HEK293 (cell line): ENCODE results near the gene DPF3.

ENCODE experiments used
- EGR2 ChIP-seq: fragments of 450-650 bp; formaldehyde crosslinking; IDR thresholded peaks from 2 replicates; pipeline ENCODE4 v1.5.1; 2016; ENCODE audit warnings: low read depth, missing biosample characterization, missing genetic modification characterization
- SETDB1 ChIP-seq: IDR thresholded peaks from one replicate; pipeline ENCODE4 v1.6.1; 2017; ENCODE audit warnings: mild to moderate bottlenecking, low read length, moderate library complexity, mixed read lengths; ENCODE audit not compliant: insufficient read length
- YY1 ChIP-seq: fragments of 450-650 bp; formaldehyde crosslinking; IDR thresholded peaks from 2 replicates; pipeline ENCODE4 v1.5.1; 2018; ENCODE audit warnings: missing biosample characterization, missing genetic modification characterization
- ZBTB21 ChIP-seq: fragments of 450-650 bp; formaldehyde crosslinking; IDR thresholded peaks from 2 replicates; pipeline ENCODE4 v1.5.1; 2017; ENCODE audit warnings: missing biosample characterization, missing genetic modification characterization
- ZNF274 ChIP-seq, 2 experiments: fragments of 200-500 bp in 1 of 2; fragments of 450-650 bp in 1 of 2; sonication (Bioruptor generic) in 1 of 2; formaldehyde crosslinking in 1 of 2; IDR thresholded peaks; 2 replicates each; pipeline versions ENCODE4 v1.5.1 to v1.6.1; 2014 to 2016; ENCODE audit warnings: borderline replicate concordance in 1 of 2, inconsistent platforms in 1 of 2, low read length in 1 of 2, missing biosample characterization in 1 of 2, missing genetic modification characterization in 1 of 2
- ZNF335 ChIP-seq: fragments of 450-650 bp; formaldehyde crosslinking; conservative IDR thresholded peaks from 2 replicates; pipeline ENCODE4 v1.5.1; 2016; ENCODE audit warnings: missing biosample characterization, missing genetic modification characterization
- ZNF792 ChIP-seq: fragments of 450-650 bp; formaldehyde crosslinking; IDR thresholded peaks from 2 replicates; pipeline ENCODE4 v1.5.1; 2016; ENCODE audit warnings: missing biosample characterization, missing genetic modification characterization
- TF ChIP-seq, protein P1 (sequence below): fragments of 450-650 bp; formaldehyde crosslinking; IDR thresholded peaks from 2 replicates; pipeline ENCODE4 v1.5.1; 2016; ENCODE audit warnings: missing biosample characterization, missing genetic modification characterization
- TF ChIP-seq, protein P2 (sequence below): fragments of 450-650 bp; IDR thresholded peaks from 2 replicates; pipeline ENCODE4 v1.5.1; 2018; ENCODE audit warnings: missing biosample characterization, missing genetic modification characterization
- TF ChIP-seq, protein P3 (sequence below): fragments of 450-650 bp; formaldehyde crosslinking; IDR thresholded peaks from 2 replicates; pipeline ENCODE4 v1.5.1; 2016; ENCODE audit warnings: missing biosample characterization, missing genetic modification characterization

DNA sequence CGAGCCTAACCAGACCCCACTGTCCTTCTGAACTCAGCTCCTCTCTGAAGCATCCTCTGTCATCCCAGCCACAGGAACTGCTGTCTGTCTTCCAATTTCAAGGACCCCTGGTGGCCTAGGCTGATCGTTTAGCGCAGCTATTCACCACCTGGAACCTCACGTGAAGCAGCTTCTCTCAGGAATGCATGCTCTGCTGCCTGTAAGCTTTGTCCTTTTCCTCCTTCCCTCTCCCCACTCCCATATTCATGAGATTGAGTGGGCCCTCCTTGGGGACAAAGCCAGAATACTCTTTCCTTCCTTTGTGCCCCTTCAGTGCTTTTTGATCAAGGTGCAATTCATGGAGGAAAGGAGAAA, 17.2 kb downstream of the DPF3 start:
- TF ChIP-seq, protein P1, sequence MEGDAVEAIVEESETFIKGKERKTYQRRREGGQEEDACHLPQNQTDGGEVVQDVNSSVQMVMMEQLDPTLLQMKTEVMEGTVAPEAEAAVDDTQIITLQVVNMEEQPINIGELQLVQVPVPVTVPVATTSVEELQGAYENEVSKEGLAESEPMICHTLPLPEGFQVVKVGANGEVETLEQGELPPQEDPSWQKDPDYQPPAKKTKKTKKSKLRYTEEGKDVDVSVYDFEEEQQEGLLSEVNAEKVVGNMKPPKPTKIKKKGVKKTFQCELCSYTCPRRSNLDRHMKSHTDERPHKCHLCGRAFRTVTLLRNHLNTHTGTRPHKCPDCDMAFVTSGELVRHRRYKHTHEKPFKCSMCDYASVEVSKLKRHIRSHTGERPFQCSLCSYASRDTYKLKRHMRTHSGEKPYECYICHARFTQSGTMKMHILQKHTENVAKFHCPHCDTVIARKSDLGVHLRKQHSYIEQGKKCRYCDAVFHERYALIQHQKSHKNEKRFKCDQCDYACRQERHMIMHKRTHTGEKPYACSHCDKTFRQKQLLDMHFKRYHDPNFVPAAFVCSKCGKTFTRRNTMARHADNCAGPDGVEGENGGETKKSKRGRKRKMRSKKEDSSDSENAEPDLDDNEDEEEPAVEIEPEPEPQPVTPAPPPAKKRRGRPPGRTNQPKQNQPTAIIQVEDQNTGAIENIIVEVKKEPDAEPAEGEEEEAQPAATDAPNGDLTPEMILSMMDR: no peak
- no peak for TF ChIP-seq ZNF792
- TF ChIP-seq, protein P2, sequence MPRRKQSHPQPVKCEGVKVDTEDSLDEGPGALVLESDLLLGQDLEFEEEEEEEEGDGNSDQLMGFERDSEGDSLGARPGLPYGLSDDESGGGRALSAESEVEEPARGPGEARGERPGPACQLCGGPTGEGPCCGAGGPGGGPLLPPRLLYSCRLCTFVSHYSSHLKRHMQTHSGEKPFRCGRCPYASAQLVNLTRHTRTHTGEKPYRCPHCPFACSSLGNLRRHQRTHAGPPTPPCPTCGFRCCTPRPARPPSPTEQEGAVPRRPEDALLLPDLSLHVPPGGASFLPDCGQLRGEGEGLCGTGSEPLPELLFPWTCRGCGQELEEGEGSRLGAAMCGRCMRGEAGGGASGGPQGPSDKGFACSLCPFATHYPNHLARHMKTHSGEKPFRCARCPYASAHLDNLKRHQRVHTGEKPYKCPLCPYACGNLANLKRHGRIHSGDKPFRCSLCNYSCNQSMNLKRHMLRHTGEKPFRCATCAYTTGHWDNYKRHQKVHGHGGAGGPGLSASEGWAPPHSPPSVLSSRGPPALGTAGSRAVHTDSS (tag by site-specific recombination): no peak
- TF ChIP-seq EGR2 (tag by site-specific recombination): no peak
- TF ChIP-seq ZBTB21: no peak
- no peak for TF ChIP-seq YY1 (tag by site-specific recombination)
- TF ChIP-seq SETDB1: no peak
- TF ChIP-seq, protein P3, sequence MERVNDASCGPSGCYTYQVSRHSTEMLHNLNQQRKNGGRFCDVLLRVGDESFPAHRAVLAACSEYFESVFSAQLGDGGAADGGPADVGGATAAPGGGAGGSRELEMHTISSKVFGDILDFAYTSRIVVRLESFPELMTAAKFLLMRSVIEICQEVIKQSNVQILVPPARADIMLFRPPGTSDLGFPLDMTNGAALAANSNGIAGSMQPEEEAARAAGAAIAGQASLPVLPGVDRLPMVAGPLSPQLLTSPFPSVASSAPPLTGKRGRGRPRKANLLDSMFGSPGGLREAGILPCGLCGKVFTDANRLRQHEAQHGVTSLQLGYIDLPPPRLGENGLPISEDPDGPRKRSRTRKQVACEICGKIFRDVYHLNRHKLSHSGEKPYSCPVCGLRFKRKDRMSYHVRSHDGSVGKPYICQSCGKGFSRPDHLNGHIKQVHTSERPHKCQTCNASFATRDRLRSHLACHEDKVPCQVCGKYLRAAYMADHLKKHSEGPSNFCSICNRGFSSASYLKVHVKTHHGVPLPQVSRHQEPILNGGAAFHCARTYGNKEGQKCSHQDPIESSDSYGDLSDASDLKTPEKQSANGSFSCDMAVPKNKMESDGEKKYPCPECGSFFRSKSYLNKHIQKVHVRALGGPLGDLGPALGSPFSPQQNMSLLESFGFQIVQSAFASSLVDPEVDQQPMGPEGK: no peak
- TF ChIP-seq ZNF335 (tag by site-specific recombination): no peak
- TF ChIP-seq ZNF274 (IDR thresholded peaks at IDR 0.05; ENCODE audit: low read length): no peak
- TF ChIP-seq ZNF274 (tag by site-specific recombination; IDR thresholded peaks at IDR 0.05; ENCODE audit: borderline replicate concordance): no peak
